Posterior cingulate gyrus (tissue), 11 donors: Measurements from ENCODE around the gene IFITM1.
"Not testable (repeated sequence)": the region's sequence is repeated elsewhere in the genome, so short reads cannot be mapped to it uniquely, and the experiment has no call there.

Experiments
- DNase-seq, 10 donors: peaks; one replicate each; pipeline versions ENCODE4 v3.0.0 to v3.0.0-alpha.2; 2020 to 2021; ENCODE audit warnings: mixed read lengths in 3 of 10
- intact Hi-C: fragments of 100-400 bp; cut with DNase I; formaldehyde crosslinking; loops from one replicate; pipeline ENCODE4 v1.15.1; 2023

Gene IFITM1

DNA sequence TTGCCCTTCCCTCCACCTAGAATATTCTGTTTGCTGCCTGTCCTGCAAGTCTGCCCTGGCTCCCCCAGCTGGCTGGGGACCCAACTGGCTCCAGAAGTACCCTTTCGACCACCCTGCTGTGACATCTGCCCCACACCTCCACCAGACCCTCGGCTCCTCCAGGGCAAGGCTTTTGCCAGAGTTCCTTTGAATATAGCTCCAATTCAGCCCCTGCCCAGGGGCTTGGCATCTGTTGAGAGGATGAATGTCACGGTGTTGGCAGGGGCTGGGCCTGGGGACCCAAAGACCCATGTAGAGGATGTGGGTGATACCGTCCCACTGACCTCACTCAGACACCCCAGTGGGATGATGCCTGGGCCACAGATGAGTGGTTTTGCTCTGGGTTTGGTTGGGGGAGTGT is 31.7 kb upstream of the IFITM1 start:
- peak in 3 of 10 donors; percentile 1 to 43 (median 42) for DNase-seq
- intact Hi-C loops, result no loop called here

DNA sequence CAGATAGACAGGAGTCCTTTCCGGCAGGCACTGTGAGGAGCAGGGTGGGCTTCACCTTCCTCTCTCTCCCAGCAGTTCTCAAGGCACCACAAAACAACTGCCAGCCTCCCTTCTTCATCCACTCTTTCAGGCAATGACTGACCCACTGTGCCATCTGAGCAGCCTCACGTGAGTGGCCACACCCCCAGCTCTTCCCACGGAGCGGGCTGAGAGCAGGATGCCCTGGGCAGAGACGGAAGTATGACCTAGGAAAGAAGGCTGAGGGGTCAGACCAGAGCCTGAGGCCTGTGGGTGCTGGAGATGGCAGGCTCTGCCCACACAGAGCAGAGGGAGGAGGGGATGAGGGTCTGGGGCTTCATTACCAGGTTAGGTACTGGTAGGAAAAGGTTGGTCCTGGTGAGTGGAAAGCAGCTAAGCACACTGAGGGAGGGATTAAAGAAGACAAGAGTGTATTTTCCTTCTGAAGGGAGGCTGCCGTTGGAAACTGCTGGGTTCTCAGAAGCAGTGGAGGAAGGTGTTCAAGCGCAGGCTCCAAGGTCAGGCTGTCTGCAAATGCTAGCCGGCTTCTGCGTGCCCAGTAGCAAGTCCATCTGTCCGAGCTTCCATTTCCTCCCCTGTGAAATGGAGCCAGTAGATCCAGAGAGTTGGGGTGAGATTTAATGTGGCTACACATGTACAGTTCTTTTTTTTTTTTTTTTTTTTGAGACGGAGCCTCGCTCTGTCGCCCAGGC is 31.0 kb upstream of the IFITM1 start:
- intact Hi-C loops, result no loop called here
- DNase-seq, result peak in 3 of 10 donors; percentile 1 to 49 (median 40)

GRCh38 chr11:283405-284104 is 30.3 kb upstream of the IFITM1 start:
- peak in 2 of 10 donors; percentile 27 to 47 for DNase-seq
- intact Hi-C loops, result no loop called here

GRCh38 chr11:284105-285020 is 29.5 kb upstream of the IFITM1 start:
- intact Hi-C loops, result no loop called here
- DNase-seq, result peak in 6 of 10 donors; percentile 4 to 80 (median 40)

GRCh38 chr11:285021-285893 is 28.6 kb upstream of the IFITM1 start:
- intact Hi-C loops, result no loop called here
- DNase-seq, result peak in 4 of 10 donors; percentile 5 to 76 (median 29)

DNA sequence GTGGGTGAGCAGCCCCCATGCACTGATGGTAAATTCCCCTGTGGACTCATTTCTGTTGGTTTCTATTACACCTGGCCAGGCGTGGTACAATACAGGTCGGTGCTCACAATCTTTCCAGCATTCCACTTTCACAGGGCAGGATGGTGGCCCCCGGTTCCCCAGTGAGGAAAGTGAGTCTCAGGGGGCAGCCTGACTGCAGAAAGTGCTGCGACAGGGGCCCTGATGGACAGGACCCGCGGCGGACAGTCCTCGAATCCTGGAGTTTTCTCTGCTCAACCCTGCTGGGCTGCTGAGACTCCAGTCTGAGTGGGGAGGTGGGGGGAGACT is 28.0 kb upstream of the IFITM1 start:
- DNase-seq, result peak in 2 of 10 donors; percentile 30 to 57
- intact Hi-C loops, result no loop called here

- DNase-seq, result peak in 5 of 10 donors; percentile 2 to 81 (median 43)
- intact Hi-C loops, result not testable (repeated sequence)
Measured at GRCh38 chr11:286977-287820, 26.6 kb upstream of the IFITM1 start.

DNA sequence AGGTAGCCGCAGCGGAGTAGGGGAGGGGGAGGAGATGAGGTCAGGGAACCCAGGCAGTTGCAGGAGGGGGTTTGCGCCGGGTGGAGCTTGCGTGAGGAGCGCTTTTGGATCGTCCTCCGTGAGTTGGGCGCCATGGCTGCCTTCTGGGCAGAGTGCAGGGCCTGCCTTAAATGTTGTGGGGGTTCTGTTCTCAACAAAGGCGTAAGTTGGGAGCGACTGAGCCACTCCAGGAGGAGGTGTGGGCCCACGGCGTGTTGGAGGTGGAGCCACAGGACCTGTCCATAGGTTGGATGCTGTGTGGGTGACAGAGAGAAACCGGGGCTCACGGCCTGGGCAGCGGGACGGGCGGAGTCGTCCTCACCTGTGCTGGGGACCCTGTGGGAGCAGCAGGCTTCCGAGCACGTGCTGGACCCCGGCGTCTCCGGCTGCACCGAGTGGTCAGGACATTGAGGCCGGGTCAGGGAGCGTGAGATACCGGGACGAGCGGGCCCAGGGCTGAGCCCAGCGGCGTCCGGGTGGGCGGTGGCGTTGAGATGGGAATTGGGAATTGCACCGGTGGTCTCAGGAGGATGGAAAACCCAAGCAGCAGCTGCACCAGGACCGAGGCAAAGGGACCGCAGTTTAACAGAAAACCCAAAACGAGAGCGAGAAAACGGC is 25.9 kb upstream of the IFITM1 start:
- intact Hi-C loops, result no loop called here
- DNase-seq, result peak in 5 of 10 donors; percentile 6 to 82 (median 50)

GRCh38 chr11:288478-289397 is 25.1 kb upstream of the IFITM1 start, which contains the start of gene PGGHG:
PGGHG (plus strand) TSS chr11:289126; CDS start chr11:289817, 691 bp downstream.
- DNase-seq, result peak in 5 of 10 donors; percentile 26 to 88 (median 63)
- intact Hi-C loops, result no loop called here

DNA sequence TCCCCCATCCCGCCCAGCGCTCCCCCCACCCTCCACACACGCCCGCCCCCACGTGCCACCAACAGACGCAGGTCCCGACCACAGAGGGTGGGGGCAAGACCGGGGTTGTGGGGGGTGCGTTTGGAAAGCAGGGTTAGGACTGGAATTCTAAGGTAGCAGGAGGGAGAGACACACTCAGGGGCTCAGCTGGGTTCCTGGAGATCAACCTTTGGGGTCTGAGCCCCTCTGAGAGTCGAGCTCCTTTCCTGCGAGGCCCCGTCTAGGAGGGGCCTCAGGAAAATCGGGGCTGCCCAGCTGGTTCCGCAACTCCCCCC is 24.5 kb upstream of the IFITM1 start:
- intact Hi-C loops, result no loop called here
- peak in 2 of 10 donors; percentile 2 to 29 for DNase-seq

- intact Hi-C loops, result no loop called here
- peak in 4 of 10 donors; percentile 17 to 78 (median 69) for DNase-seq
Measured at GRCh38 chr11:289712-290620, 23.9 kb upstream of the IFITM1 start.

DNA sequence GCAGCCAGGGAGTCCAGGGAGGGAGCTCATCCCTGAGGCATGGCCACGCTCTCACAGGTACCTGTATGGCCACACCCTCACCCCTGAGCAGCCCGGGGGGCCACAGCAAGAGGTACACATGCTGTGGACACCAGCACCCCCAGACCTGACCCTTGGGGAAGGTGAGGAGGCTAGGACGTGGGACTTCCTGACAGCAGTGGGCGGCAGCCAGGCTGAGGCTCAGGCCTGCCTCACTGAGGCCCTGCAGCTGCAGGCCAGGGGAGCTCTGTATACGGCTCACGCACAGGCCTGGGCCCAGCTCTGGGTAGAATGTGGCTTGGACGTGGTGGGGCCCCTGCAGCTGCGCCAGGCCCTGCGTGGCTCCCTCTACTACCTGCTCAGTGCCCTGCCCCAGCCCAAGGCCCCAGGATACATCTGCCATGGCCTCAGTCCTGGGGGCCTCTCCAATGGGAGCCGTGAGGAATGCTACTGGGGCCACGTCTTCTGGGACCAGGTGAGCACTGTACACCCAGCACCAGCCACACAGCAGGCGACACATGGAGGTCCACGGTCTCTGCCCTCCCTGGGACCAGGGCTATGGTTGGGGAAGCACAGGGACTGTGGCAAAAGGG is 23.1 kb upstream of the IFITM1 start:
- DNase-seq, result peak in 4 of 10 donors; percentile 13 to 66 (median 45)
- intact Hi-C loops, result no loop called here

DNA sequence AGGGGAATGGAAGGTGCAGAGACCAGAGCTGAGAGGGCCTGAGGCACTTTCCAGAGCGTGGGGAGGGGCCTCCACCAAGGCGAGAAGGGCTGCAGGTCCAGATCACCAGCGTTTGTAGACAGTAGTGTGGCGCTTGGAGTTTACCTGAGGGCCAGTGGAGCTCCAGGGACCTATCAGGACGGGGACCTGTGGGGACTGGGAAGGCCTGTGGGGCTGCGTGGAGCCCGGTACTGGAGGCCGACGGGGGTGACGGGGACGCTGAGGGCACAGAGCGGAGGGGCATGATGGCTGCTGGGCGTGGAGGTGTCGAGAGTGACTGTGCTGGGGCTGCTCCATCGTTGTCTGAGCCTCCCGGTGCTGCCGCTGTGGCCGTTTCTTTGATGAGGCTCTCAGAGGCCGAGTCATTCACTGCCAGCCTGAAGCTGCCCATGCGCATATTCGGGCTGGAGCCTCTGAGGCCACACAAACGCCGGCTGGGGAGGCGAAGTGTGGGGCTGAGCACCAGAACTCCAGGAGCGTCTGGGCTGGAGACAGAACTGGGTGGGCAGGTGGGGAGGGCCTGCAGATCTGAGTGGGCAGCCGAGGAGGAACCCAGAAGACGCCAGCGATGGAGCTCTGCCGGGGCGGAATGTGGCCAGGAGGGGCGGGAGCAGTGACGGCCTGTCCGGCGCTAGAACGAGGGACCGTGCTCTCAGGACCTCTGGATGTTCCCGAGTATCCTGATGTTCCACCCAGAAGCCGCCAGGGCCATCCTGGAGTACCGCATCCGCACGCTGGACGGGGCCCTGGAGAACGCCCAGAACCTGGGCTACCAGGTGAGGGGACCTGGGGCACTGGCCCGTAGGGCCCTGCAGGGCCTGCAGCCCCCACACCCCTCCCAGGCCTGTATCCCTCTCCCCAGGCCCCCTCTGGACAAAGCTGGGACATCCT is 22.3 kb upstream of the IFITM1 start:
- DNase-seq, result peak in 4 of 10 donors; percentile 24 to 79 (median 66)
- intact Hi-C loops, result no loop called here

DNA sequence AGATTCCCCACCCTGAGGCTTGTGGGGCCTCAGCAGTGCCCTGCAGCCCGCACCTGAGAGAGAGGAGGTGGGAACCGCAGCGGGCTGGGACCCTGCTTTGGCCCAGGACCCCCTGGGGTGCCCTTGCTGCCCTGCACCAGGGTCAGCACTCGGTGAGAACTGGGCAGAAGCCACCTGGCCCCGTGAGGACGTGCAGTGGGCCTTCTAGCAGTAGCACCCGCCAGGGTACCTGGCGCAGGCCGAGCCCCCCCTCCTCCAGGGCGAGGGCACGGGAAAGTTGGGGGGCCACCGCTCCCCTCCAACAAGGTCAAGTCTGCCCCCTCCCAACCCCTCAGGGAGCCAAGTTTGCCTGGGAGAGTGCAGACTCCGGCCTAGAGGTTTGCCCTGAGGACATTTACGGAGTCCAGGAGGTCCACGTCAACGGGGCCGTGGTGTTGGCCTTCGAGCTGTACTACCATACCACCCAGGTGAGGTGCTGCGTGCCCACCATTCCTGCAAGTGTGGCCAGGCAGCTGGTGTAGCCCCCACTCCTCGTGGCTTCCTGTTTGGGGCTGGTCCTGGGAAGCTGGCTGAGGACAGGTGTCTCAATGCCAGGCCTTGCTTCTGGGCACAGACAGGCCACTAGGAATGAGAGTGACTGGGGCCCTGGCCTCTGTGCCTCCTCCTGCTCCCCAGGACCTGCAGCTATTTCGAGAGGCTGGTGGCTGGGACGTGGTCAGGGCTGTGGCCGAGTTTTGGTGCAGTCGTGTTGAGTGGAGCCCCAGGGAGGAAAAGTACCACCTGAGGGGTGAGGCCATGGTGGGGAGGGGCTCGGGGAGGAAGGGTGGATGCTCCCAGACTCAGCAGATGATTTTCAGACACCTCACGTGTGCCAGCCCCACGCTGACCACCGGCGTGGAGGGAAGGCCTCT is 21.4 kb upstream of the IFITM1 start:
- intact Hi-C loops, result no loop called here
- peak in 4 of 10 donors; percentile 20 to 78 (median 60) for DNase-seq
